Testis (tissue), 3 donors: ENCODE data around the gene KIF26A. TPM values are rescaled to one million over a fixed set of nuclear protein-coding genes. Genes with fewer than 3 reads are reported as not detected.

Source experiments
- DNase-seq: peaks from one replicate; pipeline ENCODE4 v3.0.0-alpha.2; 2019
- H3K27ac ChIP-seq, 2 donors: fragments of 200-600 bp; sonication (generic); one replicate each; pipeline ENCODE4 v1.5.1; 2019
- H3K27me3 ChIP-seq: fragments of 200-600 bp; sonication (generic); one replicate; pipeline ENCODE4 v1.5.1; 2019
- H3K36me3 ChIP-seq: fragments of 200-600 bp; sonication (generic); one replicate; pipeline ENCODE4 v1.5.1; 2017; ENCODE audit warnings: low read depth; ENCODE audit errors: missing control alignments
- H3K4me1 ChIP-seq: fragments of 200-600 bp; sonication (generic); one replicate; pipeline ENCODE4 v1.5.1; 2019
- H3K4me3 ChIP-seq, 2 donors: fragments of 200-600 bp; sonication (generic); one replicate each; pipeline ENCODE4 v1.5.1; 2017 to 2019
- H3K9me3 ChIP-seq: fragments of 200-600 bp; sonication (generic); one replicate; pipeline ENCODE4 v1.5.1; 2017
- POLR2A ChIP-seq: fragments of 450-650 bp; IDR thresholded peaks from one replicate; pipeline ENCODE4 v1.6.1; 2017; ENCODE audit warnings: antibody characterized with exemption, mild to moderate bottlenecking, moderate library complexity
- WGBS, 2 donors: methylation state at CpG; one replicate each; pipeline ENCODE4 v1.1.5; 2018; 5-methylcytosine and 5-hydroxymethylcytosine counted together
- intact Hi-C: fragments of 100-400 bp; cut with DNase I; formaldehyde crosslinking; loops from one replicate; pipeline ENCODE4 v1.15.1; 2023; ENCODE audit warnings: low total_unique reads
- polyA plus RNA-seq: library from polyadenylated mRNA; stranded (reverse); fragments of 350-450 nt; fragmentation: Illumina TruSeq; extraction: RNeasy Lipid Tissue Mini Kit (QIAGEN cat#74804); gene quantifications from one replicate; pipeline ENCODE4 v1.2.3, GENCODE V29; 2014; ENCODE audit warnings: low read depth, low replicate concordance; ENCODE audit not compliant: insufficient read depth
- total RNA-seq, 2 donors: library from RNA; depleted of rRNA; stranded (reverse); fragments of >200 nt; gene quantifications; one replicate each; pipeline ENCODE4 v1.2.3, GENCODE V29; 2016
- TF ChIP-seq, protein P1 (sequence below), 3 experiments: fragments of 450-650 bp in 2 of 3; fragments of 200-600 bp in 1 of 3; sonication (generic) in 1 of 3; IDR thresholded peaks; one replicate each; pipeline ENCODE4 v1.5.1; 2016 to 2019; ENCODE audit warnings: antibody characterized with exemption in 3 of 3, mild to moderate bottlenecking in 2 of 3, moderate library complexity in 1 of 3

KIF26A gene
- total and polyA plus RNA-seq, 3 donors from 2014 or later = 5.6 to 21.2 (median 18.3) TPM

DNA sequence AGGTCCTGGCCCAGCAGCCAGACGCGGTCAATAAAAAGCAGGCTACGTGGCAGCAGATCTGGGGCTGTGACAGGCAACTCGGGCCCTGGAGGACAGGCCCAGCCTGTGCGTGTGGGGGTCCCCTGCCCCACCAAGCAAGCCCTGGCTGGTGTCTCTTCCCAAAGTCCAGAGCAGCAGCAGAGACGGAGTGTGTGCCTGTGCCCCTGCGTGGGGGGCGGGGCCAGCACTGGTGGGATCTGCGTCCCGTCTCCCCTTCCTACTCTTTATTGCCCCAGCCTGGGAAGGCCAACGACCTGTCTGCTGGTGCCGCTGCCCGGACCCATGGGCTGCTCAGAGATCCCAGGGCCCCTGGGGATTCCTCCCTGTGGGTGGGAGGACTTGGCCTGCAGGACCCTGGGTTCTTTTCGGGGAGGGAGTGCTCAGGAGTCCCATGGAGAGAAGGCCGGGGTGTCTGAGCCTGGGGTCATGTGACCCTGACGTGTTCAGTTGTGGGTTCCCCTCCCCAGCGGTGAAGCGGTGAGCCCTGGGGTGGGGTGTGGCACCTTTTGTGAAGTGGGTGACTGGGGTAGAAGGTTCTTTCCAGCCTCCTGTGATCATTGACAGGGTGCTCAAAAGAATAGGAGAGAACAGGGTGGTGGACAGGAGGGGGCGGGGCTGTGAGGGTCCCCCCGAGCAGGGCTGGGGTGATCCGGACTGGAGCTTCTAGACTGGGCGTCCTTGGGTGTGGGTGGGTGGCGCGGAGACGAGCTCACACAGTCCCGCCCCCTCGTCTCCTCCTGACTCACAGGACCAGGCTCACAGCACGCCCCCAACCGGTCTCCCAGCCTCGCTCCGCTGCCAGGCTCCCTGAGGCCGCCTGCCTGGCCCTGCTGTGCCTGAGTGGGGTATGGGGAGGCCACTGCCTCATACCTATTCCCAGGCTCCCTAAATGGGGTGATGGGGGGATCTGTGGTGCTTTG is 30.5 kb upstream of the KIF26A start:
- WGBS, 2 donors = 70 to 78% methylated on average over 19 to 32 of the region's 32 CpGs
- H3K4me1 ChIP-seq = no peaks in the 10 kb centered on the region
- no peak for DNase-seq
- no peaks in the 10 kb centered on the region for H3K9me3 ChIP-seq
- H3K27me3 ChIP-seq = no peaks in the 10 kb centered on the region
- H3K27ac ChIP-seq = no peak overlapping the region
- no peak for TF ChIP-seq POLR2A
- TF ChIP-seq, protein P1, sequence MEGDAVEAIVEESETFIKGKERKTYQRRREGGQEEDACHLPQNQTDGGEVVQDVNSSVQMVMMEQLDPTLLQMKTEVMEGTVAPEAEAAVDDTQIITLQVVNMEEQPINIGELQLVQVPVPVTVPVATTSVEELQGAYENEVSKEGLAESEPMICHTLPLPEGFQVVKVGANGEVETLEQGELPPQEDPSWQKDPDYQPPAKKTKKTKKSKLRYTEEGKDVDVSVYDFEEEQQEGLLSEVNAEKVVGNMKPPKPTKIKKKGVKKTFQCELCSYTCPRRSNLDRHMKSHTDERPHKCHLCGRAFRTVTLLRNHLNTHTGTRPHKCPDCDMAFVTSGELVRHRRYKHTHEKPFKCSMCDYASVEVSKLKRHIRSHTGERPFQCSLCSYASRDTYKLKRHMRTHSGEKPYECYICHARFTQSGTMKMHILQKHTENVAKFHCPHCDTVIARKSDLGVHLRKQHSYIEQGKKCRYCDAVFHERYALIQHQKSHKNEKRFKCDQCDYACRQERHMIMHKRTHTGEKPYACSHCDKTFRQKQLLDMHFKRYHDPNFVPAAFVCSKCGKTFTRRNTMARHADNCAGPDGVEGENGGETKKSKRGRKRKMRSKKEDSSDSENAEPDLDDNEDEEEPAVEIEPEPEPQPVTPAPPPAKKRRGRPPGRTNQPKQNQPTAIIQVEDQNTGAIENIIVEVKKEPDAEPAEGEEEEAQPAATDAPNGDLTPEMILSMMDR (IDR thresholded peaks at IDR 0.05) = no peak
- no peak overlapping the region for H3K4me3 ChIP-seq
- H3K36me3 ChIP-seq = no peaks in the 10 kb centered on the region
- intact Hi-C loops = no loop called here

DNA sequence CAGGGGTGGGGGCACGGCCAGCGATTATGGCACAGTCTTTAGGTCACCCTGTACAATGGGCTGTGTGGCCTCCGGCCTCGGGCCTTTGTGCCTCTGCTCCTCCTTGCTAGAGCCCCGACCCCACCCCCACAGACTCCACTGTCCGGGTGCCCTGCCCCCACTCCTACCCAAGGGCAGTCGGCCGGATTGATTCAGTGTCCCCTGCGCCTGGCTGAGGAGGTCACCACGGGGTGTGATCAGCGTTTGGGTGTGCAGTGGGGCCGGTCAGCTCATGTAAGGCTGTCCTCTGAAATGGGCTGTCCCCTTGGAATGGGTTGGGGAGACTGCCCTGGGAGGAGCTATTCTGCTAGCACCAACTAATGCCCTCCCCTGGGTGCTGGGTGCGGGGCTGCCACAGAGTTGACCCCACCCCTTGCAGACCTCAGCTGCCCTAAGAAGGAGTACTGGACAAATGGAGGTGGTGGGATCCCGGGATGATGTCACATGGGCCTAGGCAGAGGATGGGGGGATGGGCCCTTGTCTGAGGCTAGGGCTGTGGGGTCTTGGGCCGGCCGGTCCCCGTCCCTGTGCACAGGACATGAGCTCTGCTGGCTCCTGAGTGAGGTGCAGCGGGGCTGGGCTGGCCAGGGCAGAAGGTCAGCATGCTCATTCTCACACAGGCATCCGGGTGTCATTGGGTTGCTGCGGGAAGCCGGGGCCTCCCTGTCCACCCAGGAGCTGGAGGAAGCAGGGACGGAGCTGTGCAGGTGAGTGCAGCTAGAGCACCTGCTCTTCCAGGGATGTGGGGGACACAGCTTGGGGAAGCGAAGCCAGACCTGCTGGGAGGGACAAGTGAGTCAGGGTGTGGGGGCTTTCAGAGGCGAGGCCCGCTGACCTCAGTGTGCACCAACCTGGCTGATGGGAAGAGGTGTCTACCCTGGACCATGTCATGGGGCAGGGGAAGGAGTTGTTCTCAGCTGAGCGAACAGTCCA is 29.5 kb upstream of the KIF26A start:
- Histone ChIP-seq H3K27ac (no peak overlapping the region), H3K9me3 (no peaks in the 10 kb centered on the region), H3K27me3 (no peaks in the 10 kb centered on the region), H3K36me3 (no peaks in the 10 kb centered on the region), H3K4me1 (no peaks in the 10 kb centered on the region), H3K4me3 (no peak overlapping the region)
- DNase-seq = no peak
- TF ChIP-seq POLR2A = no peak
- TF ChIP-seq, protein P1 (IDR thresholded peaks at IDR 0.05) = no peak
- intact Hi-C loops = no loop called here
- 69 to 71% methylated on average over 20 to 26 of the region's 26 CpGs for WGBS, 2 donors

DNA sequence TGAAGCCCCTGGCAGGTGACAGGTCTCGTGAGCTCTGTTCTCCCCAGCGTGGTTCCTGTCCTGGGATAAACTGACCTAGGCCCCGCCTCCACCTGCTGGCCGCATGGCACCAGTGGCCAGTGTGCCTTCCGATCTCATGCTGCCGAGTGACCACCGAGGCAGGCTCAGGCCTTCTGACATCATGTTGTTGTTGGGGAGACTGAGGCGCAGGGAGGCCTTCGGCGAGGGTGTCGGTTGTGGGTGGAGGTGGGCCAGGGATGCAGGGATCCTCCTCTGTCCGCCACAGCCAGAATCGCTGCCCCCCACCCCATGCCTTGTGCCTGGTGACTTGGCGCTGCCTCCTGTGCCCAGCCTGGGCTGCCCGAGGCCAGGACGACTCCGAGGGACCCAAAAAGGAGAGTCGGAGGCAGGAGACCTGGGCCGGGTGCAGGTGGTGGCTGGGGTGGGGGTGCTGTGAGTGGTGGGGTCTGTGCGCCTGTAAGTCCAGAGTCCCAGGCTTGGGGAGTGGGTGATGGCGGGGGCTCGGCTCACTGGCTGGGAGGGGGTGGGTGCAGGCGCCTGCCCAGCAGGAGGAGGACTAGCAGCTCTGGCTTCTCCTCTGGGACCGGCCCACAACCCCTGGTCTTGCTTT is 28.5 kb upstream of the KIF26A start:
- TF ChIP-seq POLR2A = no peak
- TF ChIP-seq, protein P1 (IDR thresholded peaks at IDR 0.05) = no peak
- Histone ChIP-seq H3K27ac (no peak overlapping the region), H3K4me1 (no peaks in the 10 kb centered on the region), H3K9me3 (no peaks in the 10 kb centered on the region), H3K36me3 (no peaks in the 10 kb centered on the region), H3K4me3 (no peak overlapping the region), H3K27me3 (no peaks in the 10 kb centered on the region)
- 89 to 92% methylated on average over 15 to 24 of the region's 24 CpGs for WGBS, 2 donors
- DNase-seq = no peak
- intact Hi-C loops = no loop called here

DNA sequence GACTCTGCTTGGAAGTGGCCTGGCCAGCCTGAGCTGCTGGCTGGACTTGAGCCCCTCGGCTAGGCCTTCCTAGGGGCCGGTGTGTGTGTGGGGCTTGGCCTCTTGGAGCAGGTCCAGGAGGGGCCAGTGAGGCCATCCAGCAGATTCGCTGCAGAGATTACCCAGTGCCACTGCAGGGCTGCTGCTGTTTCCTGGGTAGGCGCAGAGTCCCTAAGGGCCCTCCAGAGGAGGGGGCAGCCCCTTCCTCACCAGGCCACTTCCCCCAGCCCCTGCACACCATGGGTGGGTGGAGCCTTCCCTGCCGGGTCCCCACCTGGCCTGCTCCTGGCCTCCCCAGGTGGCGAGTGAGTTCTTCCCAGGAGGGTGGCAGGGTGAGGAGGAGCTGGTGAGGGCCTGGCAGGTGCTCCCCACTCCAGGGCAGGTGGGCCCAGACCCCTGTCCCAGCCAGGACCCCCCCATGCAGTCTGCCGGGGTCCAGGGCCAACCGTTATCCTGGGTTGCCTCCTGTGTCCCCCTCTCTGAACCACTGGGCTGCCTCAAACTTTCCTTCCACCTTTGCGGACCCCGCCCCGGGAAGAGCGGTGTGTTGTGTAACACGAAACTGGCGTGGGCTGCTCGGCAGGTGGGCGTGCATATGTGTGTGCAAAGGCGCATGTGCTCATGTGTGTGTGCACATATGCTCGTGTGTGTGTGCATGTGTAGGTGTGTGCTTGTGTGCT is 27.7 kb upstream of the KIF26A start:
- Histone ChIP-seq H3K4me3 (no peak overlapping the region), H3K27me3 (no peaks in the 10 kb centered on the region), H3K36me3 (no peaks in the 10 kb centered on the region), H3K27ac (no peak overlapping the region), H3K4me1 (no peaks in the 10 kb centered on the region), H3K9me3 (no peaks in the 10 kb centered on the region)
- no peak for DNase-seq
- no peak for TF ChIP-seq POLR2A
- TF ChIP-seq, protein P1 (IDR thresholded peaks at IDR 0.05) = no peak
- WGBS, 2 donors = 74 to 75% methylated on average over 12 to 17 of the region's 18 CpGs
- intact Hi-C loops = no loop called here
